Measurements from ENCODE around the gene GXYLT1. TPM values are rescaled to one million over a fixed set of nuclear protein-coding genes. Genes with fewer than 3 reads are reported as not detected.
"Not testable (repeated sequence)": the region's sequence is repeated elsewhere in the genome, so short reads cannot be mapped to it uniquely, and the experiment has no call there.

Gene GXYLT1
- total RNA-seq (2014; rRNA removed; shearing (Covaris generic)), result 9.7 and 16.1 TPM in 2 replicates

- peak; percentile 92 for DNase-seq (ENCODE audit: low read depth)
Observed at GRCh38 chr12:42144408-42145196, at the start of gene GXYLT1. GXYLT1 (minus strand) TSS chr12:42144874; CDS start chr12:42144646, 228 bp downstream.

GRCh38 chr12:42192686-42193085 is 48.0 kb upstream of the GXYLT1 start:
- DNase-seq (ENCODE audit: low read depth), result no peak

GRCh38 chr12:42192258-42192657 is 47.6 kb upstream of the GXYLT1 start:
- no peak for DNase-seq (ENCODE audit: low read depth)

- DNase-seq (ENCODE audit: low read depth), result no peak
Observed at GRCh38 chr12:42190376-42190775, 45.7 kb upstream of the GXYLT1 start.

GRCh38 chr12:42188275-42188674 is 43.6 kb upstream of the GXYLT1 start:
- not testable (repeated sequence) for DNase-seq (ENCODE audit: low read depth)

GRCh38 chr12:42187799-42188198 is 43.1 kb upstream of the GXYLT1 start:
- no peak for DNase-seq (ENCODE audit: low read depth)

GRCh38 chr12:42186793-42187192 is 42.1 kb upstream of the GXYLT1 start:
- no peak for DNase-seq (ENCODE audit: low read depth)

GRCh38 chr12:42182394-42182793 is 37.7 kb upstream of the GXYLT1 start:
- DNase-seq (ENCODE audit: low read depth), result no peak

GRCh38 chr12:42180990-42181596 is 36.4 kb upstream of the GXYLT1 start:
- no peak for DNase-seq (ENCODE audit: low read depth)

- no peak for DNase-seq (ENCODE audit: low read depth)
Observed at GRCh38 chr12:42178101-42178500, 33.4 kb upstream of the GXYLT1 start.

- no peak for DNase-seq (ENCODE audit: low read depth)
Observed at GRCh38 chr12:42174978-42175377, 30.3 kb upstream of the GXYLT1 start.

GRCh38 chr12:42173961-42174521 is 29.4 kb upstream of the GXYLT1 start:
- DNase-seq (ENCODE audit: low read depth), result no peak

GRCh38 chr12:42172441-42173210 is 28.0 kb upstream of the GXYLT1 start:
- no peak for DNase-seq (ENCODE audit: low read depth)

- DNase-seq (ENCODE audit: low read depth), result no peak
Observed at GRCh38 chr12:42167711-42168110, 23.0 kb upstream of the GXYLT1 start.

GRCh38 chr12:42166501-42166900 is 21.8 kb upstream of the GXYLT1 start:
- no peak for DNase-seq (ENCODE audit: low read depth)

- no peak for DNase-seq (ENCODE audit: low read depth)
Observed at GRCh38 chr12:42163913-42164312, 19.2 kb upstream of the GXYLT1 start.

- DNase-seq (ENCODE audit: low read depth), result no peak
Observed at GRCh38 chr12:42162965-42163364, 18.3 kb upstream of the GXYLT1 start.

GRCh38 chr12:42162193-42162592 is 17.5 kb upstream of the GXYLT1 start:
- peak; percentile 81 for DNase-seq (ENCODE audit: low read depth)

GRCh38 chr12:42161529-42161928 is 16.9 kb upstream of the GXYLT1 start:
- DNase-seq (ENCODE audit: low read depth), result no peak

- no peak for DNase-seq (ENCODE audit: low read depth)
Observed at GRCh38 chr12:42156232-42156631, 11.6 kb upstream of the GXYLT1 start.

GRCh38 chr12:42145552-42146215 is 1.0 kb upstream of the GXYLT1 start:
- DNase-seq (ENCODE audit: low read depth), result no peak

GRCh38 chr12:42145197-42145549 is 499 bp upstream of the GXYLT1 start:
- peak; percentile 32 for DNase-seq (ENCODE audit: low read depth)
